ENCODE data around the gene STAMBP.
"Not testable (repeated sequence)": the region's sequence is repeated elsewhere in the genome, so short reads cannot be mapped to it uniquely, and the experiment has no call there.

The STAMBP gene

DNA sequence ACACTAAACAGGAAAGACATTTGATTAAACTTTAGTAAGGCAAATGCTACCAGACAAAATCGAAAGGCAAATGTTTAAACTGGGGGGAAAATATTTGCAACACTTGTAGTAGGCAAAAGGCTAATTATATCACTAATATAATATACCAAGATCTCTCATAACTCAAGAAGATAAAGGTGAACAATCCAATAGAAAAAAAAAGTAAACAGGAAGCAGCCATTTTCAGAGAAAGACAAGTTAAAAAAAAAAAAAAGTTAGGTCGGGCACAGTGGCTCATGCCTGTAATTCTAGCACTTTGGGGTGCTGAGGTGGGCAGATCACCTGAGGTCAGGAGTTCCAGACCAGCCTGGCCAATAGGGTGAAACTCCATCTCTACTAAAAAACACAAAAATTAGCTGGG is 59.6 kb downstream of the STAMBP start:
- no peak for DNase-seq

DNA sequence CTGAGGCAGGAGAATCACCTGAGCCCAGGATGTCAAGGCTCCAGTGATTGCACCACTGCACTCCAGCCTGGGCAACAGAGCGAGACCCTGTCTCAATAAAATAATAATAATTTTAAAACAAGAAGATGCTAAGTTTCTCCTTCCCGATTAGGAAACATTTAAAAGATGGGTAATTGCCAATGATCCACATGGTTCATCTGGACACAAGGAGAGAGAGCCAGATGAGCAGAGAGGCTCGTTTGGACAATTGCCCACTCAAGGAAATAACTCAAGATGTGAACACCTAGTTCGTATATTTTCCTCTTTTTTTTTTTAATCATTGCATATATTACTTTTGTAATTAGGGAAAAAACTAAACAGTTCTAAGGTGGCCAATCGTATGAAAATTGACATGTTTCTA is 60.4 kb downstream of the STAMBP start:
- DNase-seq = no peak

- no peak for DNase-seq
These were observed 61.7 kb downstream of the STAMBP start for GRCh38 chr2:73890301-73891092.

GRCh38 chr2:73891276-73891901 is 62.6 kb downstream of the STAMBP start:
- no peak for DNase-seq

GRCh38 chr2:73892631-73893329 is 64.0 kb downstream of the STAMBP start, which contains the start of gene ACTG2:
ACTG2 (plus strand) TSS chr2:73893008; CDS start chr2:73901312, 8,304 bp downstream.
- peak; percentile 69 for DNase-seq

DNA sequence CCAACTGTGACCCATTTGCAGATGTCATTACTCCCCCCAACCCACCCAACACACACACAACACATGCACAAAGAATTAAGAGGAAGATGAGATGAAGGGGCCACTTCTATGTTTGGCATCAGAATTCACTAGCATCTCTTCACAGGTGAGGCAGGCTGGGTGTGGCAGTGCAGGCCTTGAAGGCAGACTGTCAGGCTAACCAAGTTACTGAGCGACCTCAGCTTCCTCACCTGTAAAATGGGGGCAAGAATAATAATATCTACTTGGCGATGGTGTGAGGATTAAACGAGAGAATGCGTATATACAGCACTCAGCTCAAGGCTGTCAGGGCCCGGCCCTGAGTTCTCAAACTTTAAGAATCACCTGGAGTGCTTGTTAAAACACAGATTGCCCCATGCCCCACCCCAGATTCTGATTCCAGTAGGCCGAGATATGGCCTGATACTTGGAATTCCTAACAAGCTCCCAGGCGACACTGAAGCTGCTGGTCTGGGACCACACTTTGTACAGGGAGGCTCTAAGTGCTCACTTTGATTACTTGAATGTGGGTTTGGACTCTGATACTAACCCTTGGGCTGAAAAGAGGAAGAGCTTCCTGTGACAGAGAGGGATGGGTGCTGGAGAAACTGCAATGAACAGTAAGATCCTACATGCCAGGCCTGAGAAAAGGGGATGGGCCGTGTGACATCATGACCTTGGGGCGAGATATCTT is 65.2 kb downstream of the STAMBP start:
- no peak for DNase-seq

DNA sequence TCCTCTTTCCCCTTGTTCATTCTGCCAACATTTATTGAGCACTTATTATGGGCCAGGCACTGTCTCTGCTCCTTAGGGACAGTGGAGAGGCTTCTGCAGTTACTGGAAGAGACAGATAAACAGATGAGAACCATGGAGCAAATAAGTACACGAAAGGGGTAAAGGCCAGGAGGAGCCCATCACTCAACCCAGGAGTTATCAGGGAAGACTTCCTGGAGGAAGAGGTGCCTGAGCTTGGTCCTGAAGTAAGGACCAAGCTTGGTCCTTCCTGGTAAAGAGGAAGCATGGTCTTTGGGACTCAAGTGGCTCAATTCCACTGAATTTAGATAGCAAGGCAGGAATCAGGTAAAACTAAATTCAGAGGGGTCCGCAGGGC is 65.7 kb downstream of the STAMBP start:
- no peak for DNase-seq

GRCh38 chr2:73894877-73895276 is 66.1 kb downstream of the STAMBP start:
- DNase-seq = no peak

DNA sequence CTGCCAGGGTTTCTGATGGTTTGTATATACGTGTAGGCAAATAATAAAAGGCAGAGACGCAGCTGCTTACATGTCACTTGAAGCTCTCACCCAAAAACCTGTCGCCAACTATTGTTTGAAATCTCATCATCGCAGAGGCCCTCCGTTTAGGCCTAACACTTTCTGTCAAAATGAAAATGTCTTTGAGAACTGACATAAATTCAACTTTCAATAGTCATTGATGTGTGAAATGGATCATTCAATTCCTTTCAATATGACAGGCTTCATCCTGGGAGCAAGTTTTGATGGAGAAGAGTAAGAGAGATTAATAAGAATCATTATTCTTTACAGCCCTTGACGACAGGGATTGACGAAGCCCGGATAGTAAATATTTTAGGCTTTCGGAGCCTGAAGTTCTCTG is 66.7 kb downstream of the STAMBP start:
- no peak for DNase-seq

- peak; percentile 95 for DNase-seq
These were observed 67.8 kb downstream of the STAMBP start for GRCh38 chr2:73896362-73897239.

- no peak for DNase-seq
These were observed 68.5 kb downstream of the STAMBP start for GRCh38 chr2:73897240-73897583.

DNA sequence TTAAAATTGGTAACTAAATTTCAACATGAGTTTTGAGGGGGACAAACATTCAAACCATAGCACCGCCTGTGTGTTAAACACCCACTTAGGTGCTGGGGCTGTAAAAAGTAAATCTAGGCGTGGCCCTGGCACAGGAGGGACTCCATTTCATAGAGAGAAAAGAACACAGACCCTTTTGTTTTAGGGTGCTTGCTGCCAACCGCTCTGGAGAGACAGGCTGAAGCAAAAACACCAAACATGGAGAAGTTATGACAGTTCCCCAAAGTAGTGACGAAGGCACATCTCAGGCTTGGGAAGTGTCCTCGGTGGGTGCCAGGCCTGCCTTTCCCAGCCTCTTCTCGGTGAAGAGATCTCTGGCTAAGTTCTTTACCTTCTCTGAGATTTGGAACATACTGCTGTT is 69.2 kb downstream of the STAMBP start:
- DNase-seq = no peak

GRCh38 chr2:73899801-73900336 is 71.1 kb downstream of the STAMBP start:
- no peak for DNase-seq

DNA sequence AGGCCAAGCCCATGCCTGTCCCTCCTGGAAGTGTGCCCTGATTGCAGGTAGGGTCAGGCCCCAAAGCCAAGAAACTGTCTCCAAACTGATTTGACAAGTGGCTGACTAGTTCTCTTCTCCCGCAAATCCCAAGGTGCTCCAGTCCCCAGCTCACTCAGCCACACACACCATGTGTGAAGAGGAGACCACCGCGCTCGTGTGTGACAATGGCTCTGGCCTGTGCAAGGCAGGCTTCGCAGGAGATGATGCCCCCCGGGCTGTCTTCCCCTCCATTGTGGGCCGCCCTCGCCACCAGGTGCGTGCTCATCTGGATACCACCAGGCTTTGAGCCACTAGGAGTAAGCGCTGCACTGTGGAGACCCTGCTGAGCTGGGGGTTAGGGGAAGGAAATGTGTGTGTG is 72.4 kb downstream of the STAMBP start:
- DNase-seq = no peak

- DNase-seq = no peak
These were observed 73.5 kb downstream of the STAMBP start for GRCh38 chr2:73902284-73902683.

DNA sequence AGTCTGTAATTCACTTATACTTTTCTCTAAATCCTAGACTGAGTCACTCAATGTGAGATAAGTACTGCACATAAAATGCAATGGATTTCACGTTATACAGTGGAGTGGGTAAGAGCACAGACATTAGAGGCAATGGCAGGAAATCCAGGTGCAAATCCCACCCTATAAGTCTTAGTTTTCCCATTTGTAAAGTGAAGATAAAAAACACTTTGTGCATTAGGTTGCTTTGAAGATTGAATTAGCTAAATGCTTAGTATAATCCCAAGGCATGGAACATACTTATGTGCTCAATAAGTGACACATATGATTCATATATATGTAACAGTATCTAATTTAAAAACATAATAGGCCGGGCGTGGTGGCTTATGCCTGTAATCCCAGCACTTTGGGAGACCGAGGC is 74.6 kb downstream of the STAMBP start:
- no peak for DNase-seq

GRCh38 chr2:73903949-73904613 is 75.3 kb downstream of the STAMBP start:
- not testable (repeated sequence) for DNase-seq

DNA sequence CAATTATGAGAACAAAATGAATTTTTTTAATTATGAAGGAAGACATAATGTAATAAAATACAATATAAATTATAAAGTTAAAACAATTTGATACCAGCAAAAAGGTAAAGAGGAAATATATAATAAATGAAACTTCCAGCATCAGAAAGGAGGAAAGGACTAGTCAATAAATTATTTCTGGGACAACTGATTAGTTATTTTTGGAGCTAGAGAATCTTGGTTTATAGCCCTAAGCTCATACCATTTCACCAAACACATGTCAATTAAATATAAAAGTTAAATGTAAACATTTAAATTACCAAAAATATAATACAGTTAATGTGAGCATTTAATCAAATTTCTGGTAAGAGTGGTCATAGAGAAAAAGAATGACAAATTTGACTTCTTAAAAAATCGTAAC is 76.2 kb downstream of the STAMBP start:
- DNase-seq = no peak

DNA sequence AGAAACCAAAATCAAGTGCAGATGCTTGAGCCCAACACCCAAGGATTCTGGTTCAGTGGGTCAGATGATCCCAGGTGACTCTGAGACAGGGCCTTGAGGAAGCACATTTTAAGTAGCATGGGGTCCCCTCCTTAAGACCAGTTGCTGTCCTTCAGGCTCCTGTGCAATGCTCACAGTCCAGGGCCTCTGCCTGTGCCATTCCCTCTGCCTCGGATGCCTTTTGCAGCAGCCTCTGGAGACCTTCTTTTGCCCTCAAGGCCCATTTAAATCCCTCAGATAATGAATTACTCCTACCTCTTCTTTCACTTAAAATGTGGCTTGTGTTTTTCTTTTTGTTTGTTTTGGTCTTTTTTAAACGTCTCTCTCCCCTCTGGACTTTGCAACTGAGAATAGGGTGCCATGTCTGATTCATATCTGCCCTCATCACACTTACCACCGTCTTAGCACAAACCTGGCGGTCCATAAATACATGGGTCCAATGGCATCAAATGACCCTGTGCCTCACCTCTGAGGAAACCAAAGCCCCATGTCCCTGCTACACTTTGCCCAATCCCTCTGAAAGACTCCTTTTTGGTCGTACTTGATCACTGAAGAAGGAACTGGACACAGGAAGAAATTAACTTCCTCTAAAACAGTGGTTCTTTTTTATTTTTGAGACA is 78.2 kb downstream of the STAMBP start:
- DNase-seq = no peak

- peak; percentile 37 for DNase-seq
These were observed 79.2 kb downstream of the STAMBP start for GRCh38 chr2:73907840-73908452.
